Measurements from ENCODE around the gene SETD1B.

GRCh38 chr12:121810234-121810817, 6.5 kb downstream of the SETD1B start:
- TF ChIP-seq CTCF (IDR thresholded peaks at IDR 0.05) (no peak), POLR2A (IDR thresholded peaks at IDR 0.05) (no peak)

Measured in adrenal gland (tissue), 5 donors.